ENCODE results near the gene SORCS2.

SORCS2 gene

GRCh38 chr4:7273738-7274297, 81.5 kb downstream of the SORCS2 start:
- no peak for DNase-seq

GRCh38 chr4:7275067-7275466, 82.7 kb downstream of the SORCS2 start:
- no peak for DNase-seq

GRCh38 chr4:7275490-7276154, 83.3 kb downstream of the SORCS2 start:
- DNase-seq, result no peak

- no peak for DNase-seq
Observed at GRCh38 chr4:7276515-7276914, 84.2 kb downstream of the SORCS2 start.

- DNase-seq, result no peak
Observed at GRCh38 chr4:7278071-7278765, 85.9 kb downstream of the SORCS2 start.

- no peak for DNase-seq
Observed at GRCh38 chr4:7278981-7279380, 86.6 kb downstream of the SORCS2 start.

GRCh38 chr4:7279902-7280301, 87.6 kb downstream of the SORCS2 start:
- no peak for DNase-seq

GRCh38 chr4:7280926-7281690, 88.8 kb downstream of the SORCS2 start:
- no peak for DNase-seq

- DNase-seq, result peak; percentile 55
Observed at GRCh38 chr4:7281691-7282665, 89.6 kb downstream of the SORCS2 start.

- no peak for DNase-seq
Observed at GRCh38 chr4:7282786-7283440, 90.6 kb downstream of the SORCS2 start.

GRCh38 chr4:7285244-7286094, 93.1 kb downstream of the SORCS2 start:
- no peak for DNase-seq

- DNase-seq, result no peak
Observed at GRCh38 chr4:7286170-7286569, 93.8 kb downstream of the SORCS2 start.

- no peak for DNase-seq
Observed at GRCh38 chr4:7286798-7287197, 94.5 kb downstream of the SORCS2 start.

- DNase-seq, result no peak
Observed at GRCh38 chr4:7287274-7287917, 95.1 kb downstream of the SORCS2 start.

GRCh38 chr4:7287918-7288280, 95.6 kb downstream of the SORCS2 start:
- no peak for DNase-seq

GRCh38 chr4:7288751-7289523, 96.6 kb downstream of the SORCS2 start:
- DNase-seq, result no peak

GRCh38 chr4:7289589-7289988, 97.3 kb downstream of the SORCS2 start:
- DNase-seq, result no peak

GRCh38 chr4:7291372-7292114, 99.2 kb downstream of the SORCS2 start:
- no peak for DNase-seq

GRCh38 chr4:7293703-7294102, 101.4 kb downstream of the SORCS2 start:
- DNase-seq, result no peak

Data from GDM1 (cell line).